HepG2 (cell line): ENCODE measurements around the gene YAP1.

Experiments
- BRCA1 ChIP-seq: sonication (generic); formaldehyde crosslinking; IDR thresholded peaks from 2 replicates; pipeline ENCODE4 v1.4.0; 2020; ENCODE audit warnings: missing genetic modification reagents
- CTCF ChIP-seq: sonication (generic); formaldehyde crosslinking; IDR thresholded peaks from 2 replicates; pipeline ENCODE4 v1.5.0; 2020; ENCODE audit warnings: mild to moderate bottlenecking, missing genetic modification reagents, moderate library complexity
- ESRRA ChIP-seq: sonication (generic); formaldehyde crosslinking; IDR thresholded peaks from 2 replicates; pipeline ENCODE4 v1.5.1; 2020; ENCODE audit warnings: mild to moderate bottlenecking, low read depth, missing genetic modification reagents
- NCOA2 ChIP-seq: sonication (generic); formaldehyde crosslinking; IDR thresholded peaks from 2 replicates; pipeline ENCODE4 v1.8.0; 2022; ENCODE audit warnings: inconsistent platforms
- POLR2A ChIP-seq, 2 experiments: IDR thresholded peaks; 2 replicates each; pipeline ENCODE4 v1.6.1; 2011; ENCODE audit warnings: low read depth in 2 of 2, low read length in 2 of 2, mild to moderate bottlenecking in 1 of 2, moderate library complexity in 1 of 2; ENCODE audit not compliant: insufficient read depth in 1 of 2
- POLR2AphosphoS5 ChIP-seq: IDR thresholded peaks from 2 replicates; pipeline ENCODE4 v1.6.1; 2012; ENCODE audit warnings: low read depth, low read length
- REL ChIP-seq: sonication (generic); formaldehyde crosslinking; conservative IDR thresholded peaks from 2 replicates; pipeline ENCODE4 v1.8.0; 2022; ENCODE audit warnings: mild to moderate bottlenecking, missing genetic modification reagents, moderate library complexity
- ZNF274 ChIP-seq: sonication (generic); formaldehyde crosslinking; IDR thresholded peaks from 2 replicates; pipeline ENCODE4 v1.5.1; 2020; ENCODE audit warnings: mild to moderate bottlenecking, missing genetic modification reagents
- ZNF510 ChIP-seq: sonication (generic); formaldehyde crosslinking; IDR thresholded peaks from 2 replicates; pipeline ENCODE4 v1.4.0; 2020; ENCODE audit warnings: low read depth, mild to moderate bottlenecking, missing genetic modification reagents
- TF ChIP-seq, protein P1 (sequence below): IDR thresholded peaks from 2 replicates; pipeline ENCODE4 v1.6.1; 2012; ENCODE audit warnings: inconsistent platforms

DNA sequence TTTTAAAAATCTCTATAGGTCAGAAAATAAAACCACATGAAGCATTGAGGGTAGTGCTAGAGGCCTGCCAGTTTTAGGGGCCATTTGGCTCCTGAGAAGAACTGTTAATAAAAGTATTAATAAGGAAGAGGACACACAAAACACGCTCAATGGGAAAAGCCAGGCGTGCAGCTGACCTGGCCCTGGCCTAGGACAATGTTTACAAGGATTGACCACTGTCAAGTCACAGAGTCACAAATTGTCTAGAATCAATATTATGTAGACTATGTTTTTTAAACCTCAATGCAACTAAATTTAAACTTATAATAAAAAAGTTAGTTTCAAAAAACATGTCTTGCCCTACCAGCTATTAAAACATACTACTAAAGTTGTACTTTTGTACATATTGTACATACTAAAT, 89.4 kb downstream of the YAP1 start:
- TF ChIP-seq, protein P1, sequence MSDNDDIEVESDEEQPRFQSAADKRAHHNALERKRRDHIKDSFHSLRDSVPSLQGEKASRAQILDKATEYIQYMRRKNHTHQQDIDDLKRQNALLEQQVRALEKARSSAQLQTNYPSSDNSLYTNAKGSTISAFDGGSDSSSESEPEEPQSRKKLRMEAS: no peak
- no peak for TF ChIP-seq POLR2AphosphoS5
- no peak for TF ChIP-seq ZNF274 (CRISPR knock-in tag)
- no peak for TF ChIP-seq CTCF (CRISPR knock-in tag)
- TF ChIP-seq REL (CRISPR knock-in tag): no peak
- no peak for TF ChIP-seq POLR2A (IDR thresholded peaks at IDR 0.05; ENCODE audit: insufficient read depth in 1 of 2, low read depth in 2 of 2, low read length in 2 of 2)
- no peak for TF ChIP-seq ESRRA (CRISPR knock-in tag)
- no peak for TF ChIP-seq ZNF510 (CRISPR knock-in tag)
- no peak for TF ChIP-seq BRCA1 (CRISPR knock-in tag)
- no peak for TF ChIP-seq NCOA2
